CD4-positive, alpha-beta T cell (primary cell): ENCODE results near the gene OR2L2. TPM values are rescaled to one million over a fixed set of nuclear protein-coding genes. Genes with fewer than 3 reads are reported as not detected.

Experiments
- ATAC-seq: fragments of 200-7000 bp; cut with Tn5 transposase; one replicate; pipeline ENCODE4 v1.10.0; 2022; ENCODE audit warnings: mild to moderate bottlenecking; ENCODE audit not compliant: poor library complexity
- CTCF ChIA-PET: fragments of 350-600 bp; sonication (Branson Sonifier 250); formaldehyde crosslinking; loops from one replicate; lab custom pipeline; 2021; ENCODE audit warnings: antibody characterized with exemption, inconsistent platforms; lab: Charles Lee
- POLR2A ChIA-PET: fragments of 350-600 bp; sonication (Branson Sonifier 250); formaldehyde crosslinking; loops from one replicate; lab custom pipeline; 2021; ENCODE audit warnings: antibody characterized with exemption, inconsistent platforms; lab: Charles Lee
- DNase-seq, 14 experiments: peaks; one replicate each; pipeline ENCODE4 v3.0.0-alpha.2; 2013 to 2020; ENCODE audit warnings: mixed read lengths in 2 of 14
- H3K27ac ChIP-seq, 2 donors: one replicate each; pipeline versions ENCODE4 v1.5.1 to v1.7.0; 2013; ENCODE audit warnings: low read length in 2 of 2, low read depth in 1 of 2, mild to moderate bottlenecking in 1 of 2
- H3K27me3 ChIP-seq, 2 experiments: 1 replicate in 1 of 2; 2 replicates in 1 of 2; pipeline versions ENCODE4 v1.6.1 to v1.7.0; 2013; ENCODE audit warnings: low read length in 2 of 2, control low read depth in 1 of 2, mild to moderate bottlenecking in 1 of 2, moderate library complexity in 1 of 2; ENCODE audit not compliant: insufficient read depth in 2 of 2, control insufficient read depth in 1 of 2
- H3K36me3 ChIP-seq: one replicate; pipeline ENCODE4 v1.6.1; 2013; ENCODE audit warnings: low read length, control low read depth; ENCODE audit not compliant: insufficient read depth
- H3K4me1 ChIP-seq: one replicate; pipeline ENCODE4 v1.6.1; 2013; ENCODE audit warnings: low read length, control low read depth; ENCODE audit not compliant: insufficient read depth
- H3K4me3 ChIP-seq: one replicate; pipeline ENCODE4 v1.5.1; 2013; ENCODE audit warnings: mild to moderate bottlenecking, low read length, moderate library complexity
- H3K9me3 ChIP-seq, 2 experiments: 1 replicate in 1 of 2; 2 replicates in 1 of 2; pipeline versions ENCODE4 v1.6.1 to v1.7.0; 2013; ENCODE audit warnings: low read length in 2 of 2, mild to moderate bottlenecking in 2 of 2, control low read depth in 1 of 2, moderate library complexity in 1 of 2; ENCODE audit not compliant: control insufficient read depth in 1 of 2, insufficient read depth in 1 of 2
- H3K27ac Mint-ChIP-seq: one replicate; pipeline ENCODE4 v1.8.0; 2020; ENCODE audit warnings: mixed read lengths
- H3K27me3 Mint-ChIP-seq: one replicate; pipeline ENCODE4 v1.8.0; 2021; ENCODE audit warnings: mixed read lengths
- H3K36me3 Mint-ChIP-seq: one replicate; pipeline ENCODE4 v1.8.0; 2021; ENCODE audit warnings: low read depth, mixed read lengths
- H3K4me1 Mint-ChIP-seq: one replicate; pipeline ENCODE4 v1.8.0; 2021; ENCODE audit warnings: low read depth, mixed read lengths
- H3K4me3 Mint-ChIP-seq: one replicate; pipeline ENCODE4 v1.8.0; 2020; ENCODE audit warnings: mild to moderate bottlenecking, mixed read lengths
- H3K9me3 Mint-ChIP-seq: one replicate; pipeline ENCODE4 v1.8.0; 2020; ENCODE audit warnings: mixed read lengths
- intact Hi-C, 2 experiments: fragments of 100-400 bp; cut with DNase I in 1 of 2; cut with micrococcal nuclease in 1 of 2; formaldehyde crosslinking; loops; one replicate each; pipeline versions ENCODE4 v1.15.1 to v1.9.0; 2023 to 2025; cut with DNase I, micrococcal nuclease
- total RNA-seq, 174 experiments: library from RNA in 2 of 174; stranded (reverse) in 2 of 174; gene quantifications; one replicate each; pipeline ENCODE4 v1.2.3 and lab custom pipeline; 2021 to 2026
- TF ChIP-seq, protein P1 (sequence below): fragments of 200-600 bp; IDR thresholded peaks from one replicate; pipeline ENCODE4 v1.8.0; 2022; ENCODE audit warnings: antibody characterized with exemption, mild to moderate bottlenecking

OR2L2 gene
- total RNA-seq, 2 experiments from 2014 or later, result 0.19 to 0.22 TPM

GRCh38 chr1:248000169-248000568 lies 29.7 kb upstream of the OR2L2 start:
- peaks cover 0 to 3% of the 10 kb centered on the region in 2 experiments for H3K9me3 ChIP-seq
- H3K4me1 ChIP-seq, result no peaks in the 10 kb centered on the region
- no peaks in the 10 kb centered on the region for H3K27me3 Mint-ChIP-seq
- H3K27me3 ChIP-seq, result no peaks in the 10 kb centered on the region
- no peak overlapping the region for H3K27ac Mint-ChIP-seq
- no peak overlapping the region for H3K27ac ChIP-seq
- no peaks in the 10 kb centered on the region for H3K36me3 ChIP-seq
- no peak for DNase-seq
- ChIA-PET CTCF (no interaction called here), POLR2A (no interaction called here)
- no peaks in the 10 kb centered on the region for H3K9me3 Mint-ChIP-seq
- no peak overlapping the region for H3K4me3 ChIP-seq
- peaks cover 10% of the 10 kb centered on the region for H3K36me3 Mint-ChIP-seq
- no peaks in the 10 kb centered on the region for H3K4me1 Mint-ChIP-seq
- intact Hi-C loops, result no loop called here
- H3K4me3 Mint-ChIP-seq, result no peak overlapping the region
- TF ChIP-seq, protein P1, sequence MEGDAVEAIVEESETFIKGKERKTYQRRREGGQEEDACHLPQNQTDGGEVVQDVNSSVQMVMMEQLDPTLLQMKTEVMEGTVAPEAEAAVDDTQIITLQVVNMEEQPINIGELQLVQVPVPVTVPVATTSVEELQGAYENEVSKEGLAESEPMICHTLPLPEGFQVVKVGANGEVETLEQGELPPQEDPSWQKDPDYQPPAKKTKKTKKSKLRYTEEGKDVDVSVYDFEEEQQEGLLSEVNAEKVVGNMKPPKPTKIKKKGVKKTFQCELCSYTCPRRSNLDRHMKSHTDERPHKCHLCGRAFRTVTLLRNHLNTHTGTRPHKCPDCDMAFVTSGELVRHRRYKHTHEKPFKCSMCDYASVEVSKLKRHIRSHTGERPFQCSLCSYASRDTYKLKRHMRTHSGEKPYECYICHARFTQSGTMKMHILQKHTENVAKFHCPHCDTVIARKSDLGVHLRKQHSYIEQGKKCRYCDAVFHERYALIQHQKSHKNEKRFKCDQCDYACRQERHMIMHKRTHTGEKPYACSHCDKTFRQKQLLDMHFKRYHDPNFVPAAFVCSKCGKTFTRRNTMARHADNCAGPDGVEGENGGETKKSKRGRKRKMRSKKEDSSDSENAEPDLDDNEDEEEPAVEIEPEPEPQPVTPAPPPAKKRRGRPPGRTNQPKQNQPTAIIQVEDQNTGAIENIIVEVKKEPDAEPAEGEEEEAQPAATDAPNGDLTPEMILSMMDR, result no peak
- no peak for ATAC-seq

- Mint-ChIP-seq H3K27me3 (no peaks in the 10 kb centered on the region), H3K4me3 (no peak overlapping the region), H3K9me3 (peaks cover 18% of the 10 kb centered on the region), H3K36me3 (peaks cover 46% of the 10 kb centered on the region), H3K27ac (no peak overlapping the region), H3K4me1 (no peaks in the 10 kb centered on the region)
- TF ChIP-seq, protein P1, result no peak
- intact Hi-C loops, result no loop called here
- peaks cover 0 to 24% of the 10 kb centered on the region in 2 experiments for H3K9me3 ChIP-seq
- ATAC-seq, result no peak
- no peak overlapping the region for H3K4me3 ChIP-seq
- H3K4me1 ChIP-seq, result no peaks in the 10 kb centered on the region
- H3K36me3 ChIP-seq, result no peaks in the 10 kb centered on the region
- CTCF ChIA-PET, result no interaction called here
- no peak overlapping the region for H3K27ac ChIP-seq
- no peak for DNase-seq
- no peaks in the 10 kb centered on the region for H3K27me3 ChIP-seq
- POLR2A ChIA-PET, result no interaction called here
Observed at GRCh38 chr1:248007778-248008177, 22.1 kb upstream of the OR2L2 start.

GRCh38 chr1:248009681-248010080 lies 20.2 kb upstream of the OR2L2 start:
- Histone ChIP-seq H3K9me3 (peaks cover 0 to 24% of the 10 kb centered on the region in 2 experiments), H3K27me3 (no peaks in the 10 kb centered on the region), H3K27ac (no peak overlapping the region), H3K4me1 (no peaks in the 10 kb centered on the region), H3K4me3 (no peak overlapping the region), H3K36me3 (no peaks in the 10 kb centered on the region)
- ChIA-PET CTCF (no interaction called here), POLR2A (interaction anchor here (0.6 kb wide), 1 partner anchor 45 kb away, joined by 3 read pairs; no protein-coding TSS in a partner anchor)
- ATAC-seq (no peak), DNase-seq (no peak)
- Mint-ChIP-seq H3K4me3 (no peak overlapping the region), H3K27ac (no peak overlapping the region), H3K36me3 (peaks cover 36% of the 10 kb centered on the region), H3K27me3 (no peaks in the 10 kb centered on the region), H3K4me1 (no peaks in the 10 kb centered on the region), H3K9me3 (peaks cover 18% of the 10 kb centered on the region)
- TF ChIP-seq, protein P1, result no peak
- intact Hi-C loops, result no loop called here
